OCI-LY3 (cell line): ENCODE measurements around the gene ANXA5.

Source experiments
- H2AFZ ChIP-seq: fragments of 200-600, 300-600 bp; shearing (Covaris generic); 2 replicates; pipeline ENCODE4 v1.6.0; 2014; ENCODE audit warnings: antibody characterized with exemption, low read depth, low read length
- H3K27ac ChIP-seq: fragments of 200-600, 300-600 bp; sonication (generic); 2 replicates; pipeline ENCODE4 v1.5.1; 2014; ENCODE audit warnings: mild to moderate bottlenecking, low read length, moderate library complexity, mixed read lengths
- H3K27me3 ChIP-seq: fragments of 200-600, 300-600 bp; sonication (generic); 2 replicates; pipeline ENCODE4 v1.6.1; 2014; ENCODE audit warnings: low read depth, low read length, mixed read lengths
- H3K36me3 ChIP-seq: fragments of 200-600, 300-600 bp; sonication (generic); replicated peaks from 2 replicates; pipeline ENCODE3; 2014; ENCODE audit warnings: low read depth, low read length, mixed read lengths
- H3K4me1 ChIP-seq: fragments of 300-600, 200-600 bp; sonication (generic); 2 replicates; pipeline ENCODE4 v1.6.1; 2014; ENCODE audit warnings: low read length, mixed read lengths
- H3K4me2 ChIP-seq: fragments of 200-600, 300-600 bp; sonication (generic); 2 replicates; pipeline ENCODE4 v1.6.1; 2014; ENCODE audit warnings: low read length, mixed read lengths
- H3K4me3 ChIP-seq: fragments of 300-600, 200-600 bp; sonication (generic); 2 replicates; pipeline ENCODE4 v1.5.1; 2014; ENCODE audit warnings: antibody characterized with exemption, mild to moderate bottlenecking, low read length, moderate library complexity
- H3K79me2 ChIP-seq: fragments of 300-600, 200-600 bp; shearing (Covaris generic); 2 replicates; pipeline ENCODE4 v1.6.1; 2014; ENCODE audit warnings: mild to moderate bottlenecking, low read length, mixed read lengths
- H3K9ac ChIP-seq: fragments of 300-600, 200-600 bp; shearing (Covaris generic); 2 replicates; pipeline ENCODE4 v1.6.0; 2014; ENCODE audit warnings: mild to moderate bottlenecking, low read length, moderate library complexity
- H3K9me3 ChIP-seq: fragments of 200-600, 300-600 bp; shearing (Covaris generic); 2 replicates; pipeline ENCODE4 v1.6.1; 2014; ENCODE audit warnings: low read length, mixed read lengths; ENCODE audit not compliant: insufficient read depth
- H4K20me1 ChIP-seq: fragments of 200-600, 300-600 bp; sonication (generic); 2 replicates; pipeline ENCODE4 v1.6.1; 2016; ENCODE audit warnings: low read length, mixed read lengths; ENCODE audit not compliant: insufficient read depth
- CTCF ChIP-seq: fragments of 200-600, 300-600 bp; sonication (generic); IDR thresholded peaks from 2 replicates; pipeline ENCODE4 v1.5.1; 2014; ENCODE audit warnings: antibody characterized with exemption, low read length, low read depth
- EZH2phosphoT487 ChIP-seq: fragments of 200-600 bp; shearing (Covaris generic); IDR thresholded peaks from 2 replicates; pipeline ENCODE4 v1.6.1; 2018; ENCODE audit warnings: antibody characterized with exemption, mixed run types, low read depth

ANXA5 gene

GRCh38 chr4:121696581-121697461, at the start of gene ANXA5:
TSS of gene ANXA5 (minus strand) at chr4:121696980. CDS start at chr4:121696589, 391 bp downstream.
- Histone ChIP-seq H3K79me2 (peaks cover 36% of the 10 kb centered on the region), H3K4me3 (peak within 1 kb of the TSS; percentile 89), H3K36me3 (peaks cover 19% of the 10 kb centered on the region), H3K27me3 (peaks cover 4% of the 10 kb centered on the region; the same call in 1 of the 2 replicates), H2AFZ (peak within 1 kb of the TSS; percentile 75), H3K4me2 (peak within 1 kb of the TSS; percentile 89), H3K9me3 (no peaks in the 10 kb centered on the region), H4K20me1 (peaks cover 19% of the 10 kb centered on the region), H3K9ac (peak within 1 kb of the TSS; percentile 94), H3K4me1 (peaks cover 32% of the 10 kb centered on the region), H3K27ac (peak within 1 kb of the TSS; percentile 81)
- TF ChIP-seq EZH2phosphoT487: no peak
- peak; percentile 23; the same call in 1 of the 2 replicates for TF ChIP-seq CTCF

GRCh38 chr4:121742794-121743193, 46.0 kb upstream of the ANXA5 start:
- Histone ChIP-seq H3K4me1 (no peaks in the 10 kb centered on the region), H4K20me1 (no peaks in the 10 kb centered on the region), H3K9ac (no peak overlapping the region), H3K4me3 (no peak overlapping the region), H3K36me3 (no peaks in the 10 kb centered on the region), H3K4me2 (no peak overlapping the region), H3K27me3 (no peaks in the 10 kb centered on the region), H3K27ac (no peak overlapping the region), H3K79me2 (no peaks in the 10 kb centered on the region), H2AFZ (no peak overlapping the region), H3K9me3 (no peaks in the 10 kb centered on the region)
- no peak for TF ChIP-seq EZH2phosphoT487
- no peak for TF ChIP-seq CTCF

- no peak overlapping the region for H3K9ac ChIP-seq
- no peak overlapping the region for H2AFZ ChIP-seq
- no peaks in the 10 kb centered on the region for H3K27me3 ChIP-seq
- TF ChIP-seq CTCF (no peak), EZH2phosphoT487 (no peak)
- no peaks in the 10 kb centered on the region for H3K36me3 ChIP-seq
- no peak overlapping the region for H3K4me3 ChIP-seq
- no peak overlapping the region for H3K4me2 ChIP-seq
- H3K27ac ChIP-seq: no peak overlapping the region
- no peaks in the 10 kb centered on the region for H4K20me1 ChIP-seq
- no peaks in the 10 kb centered on the region for H3K4me1 ChIP-seq
- H3K9me3 ChIP-seq: no peaks in the 10 kb centered on the region
- H3K79me2 ChIP-seq: no peaks in the 10 kb centered on the region
Measured at GRCh38 chr4:121741751-121742150, 45.0 kb upstream of the ANXA5 start.

- H3K9ac ChIP-seq: no peak overlapping the region
- H2AFZ ChIP-seq: no peak overlapping the region
- H3K27me3 ChIP-seq: no peaks in the 10 kb centered on the region
- H3K27ac ChIP-seq: no peak overlapping the region
- H3K9me3 ChIP-seq: no peaks in the 10 kb centered on the region
- no peak for TF ChIP-seq CTCF
- TF ChIP-seq EZH2phosphoT487: no peak
- H3K79me2 ChIP-seq: no peaks in the 10 kb centered on the region
- no peak overlapping the region for H3K4me3 ChIP-seq
- no peaks in the 10 kb centered on the region for H4K20me1 ChIP-seq
- H3K36me3 ChIP-seq: no peaks in the 10 kb centered on the region
- no peak overlapping the region for H3K4me2 ChIP-seq
- no peaks in the 10 kb centered on the region for H3K4me1 ChIP-seq
Measured at GRCh38 chr4:121740796-121741409, 44.1 kb upstream of the ANXA5 start.
